Esophagus squamous epithelium (tissue), 4 donors: Measurements from ENCODE around the gene ELL2.

Source experiments
- POLR2A ChIP-seq, 4 donors: fragments of 450-650 bp; IDR thresholded peaks; one replicate each; pipeline ENCODE4 v1.6.1; 2017; ENCODE audit warnings: antibody characterized with exemption in 4 of 4, mild to moderate bottlenecking in 4 of 4, moderate library complexity in 3 of 4
- TF ChIP-seq, protein P1 (sequence below), 6 experiments: fragments of 450-650 bp in 4 of 6; fragments of 200-600 bp in 2 of 6; sonication (generic) in 2 of 6; IDR thresholded peaks; one replicate each; pipeline ENCODE4 v1.5.1; 2016 to 2019; ENCODE audit warnings: antibody characterized with exemption in 6 of 6, mild to moderate bottlenecking in 4 of 6, moderate library complexity in 4 of 6

DNA sequence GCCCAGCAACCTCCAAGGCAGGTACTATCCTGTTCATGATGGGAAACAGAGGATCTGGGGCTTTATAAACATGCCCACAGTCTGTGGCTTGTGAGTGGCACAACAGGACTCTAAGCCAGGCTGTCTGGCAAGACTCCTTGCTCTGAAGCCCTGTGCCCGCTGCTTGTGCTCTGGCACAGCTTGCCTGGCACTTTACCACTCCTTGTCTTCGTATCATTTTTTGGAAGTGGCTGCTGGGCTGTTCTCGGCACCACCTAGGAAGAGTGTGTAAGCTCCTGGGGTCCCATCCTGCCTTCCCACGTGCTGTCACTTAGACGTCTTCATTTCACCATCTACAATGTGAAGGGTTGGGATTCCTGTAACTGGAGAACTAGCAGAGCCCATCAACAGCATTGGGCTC, 79.8 kb downstream of the ELL2 start:
- TF ChIP-seq, protein P1, sequence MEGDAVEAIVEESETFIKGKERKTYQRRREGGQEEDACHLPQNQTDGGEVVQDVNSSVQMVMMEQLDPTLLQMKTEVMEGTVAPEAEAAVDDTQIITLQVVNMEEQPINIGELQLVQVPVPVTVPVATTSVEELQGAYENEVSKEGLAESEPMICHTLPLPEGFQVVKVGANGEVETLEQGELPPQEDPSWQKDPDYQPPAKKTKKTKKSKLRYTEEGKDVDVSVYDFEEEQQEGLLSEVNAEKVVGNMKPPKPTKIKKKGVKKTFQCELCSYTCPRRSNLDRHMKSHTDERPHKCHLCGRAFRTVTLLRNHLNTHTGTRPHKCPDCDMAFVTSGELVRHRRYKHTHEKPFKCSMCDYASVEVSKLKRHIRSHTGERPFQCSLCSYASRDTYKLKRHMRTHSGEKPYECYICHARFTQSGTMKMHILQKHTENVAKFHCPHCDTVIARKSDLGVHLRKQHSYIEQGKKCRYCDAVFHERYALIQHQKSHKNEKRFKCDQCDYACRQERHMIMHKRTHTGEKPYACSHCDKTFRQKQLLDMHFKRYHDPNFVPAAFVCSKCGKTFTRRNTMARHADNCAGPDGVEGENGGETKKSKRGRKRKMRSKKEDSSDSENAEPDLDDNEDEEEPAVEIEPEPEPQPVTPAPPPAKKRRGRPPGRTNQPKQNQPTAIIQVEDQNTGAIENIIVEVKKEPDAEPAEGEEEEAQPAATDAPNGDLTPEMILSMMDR (IDR thresholded peaks at IDR 0.05): no peak
- TF ChIP-seq POLR2A (IDR thresholded peaks at IDR 0.05): no peak
